SK-N-MC (cell line): Measurements from ENCODE around the gene HDAC4.

ENCODE experiments used
- EZH2 ChIP-seq: fragments of 200-600 bp; sonication (generic); IDR thresholded peaks from one replicate; pipeline ENCODE4 v1.6.1; 2017; ENCODE audit warnings: antibody characterized with exemption
- FOXP2 ChIP-seq: optimal IDR thresholded peaks from 2 replicates; pipeline ENCODE3; 2011; ENCODE audit warnings: mild to moderate bottlenecking, moderate library complexity; ENCODE audit not compliant: insufficient read depth; ENCODE audit errors: extremely low read length, control extremely low read depth
- POLR2AphosphoS5 ChIP-seq: IDR thresholded peaks from 2 replicates; pipeline ENCODE4 v1.6.1; 2012; ENCODE audit warnings: mild to moderate bottlenecking, low read depth, low read length, borderline replicate concordance

DNA sequence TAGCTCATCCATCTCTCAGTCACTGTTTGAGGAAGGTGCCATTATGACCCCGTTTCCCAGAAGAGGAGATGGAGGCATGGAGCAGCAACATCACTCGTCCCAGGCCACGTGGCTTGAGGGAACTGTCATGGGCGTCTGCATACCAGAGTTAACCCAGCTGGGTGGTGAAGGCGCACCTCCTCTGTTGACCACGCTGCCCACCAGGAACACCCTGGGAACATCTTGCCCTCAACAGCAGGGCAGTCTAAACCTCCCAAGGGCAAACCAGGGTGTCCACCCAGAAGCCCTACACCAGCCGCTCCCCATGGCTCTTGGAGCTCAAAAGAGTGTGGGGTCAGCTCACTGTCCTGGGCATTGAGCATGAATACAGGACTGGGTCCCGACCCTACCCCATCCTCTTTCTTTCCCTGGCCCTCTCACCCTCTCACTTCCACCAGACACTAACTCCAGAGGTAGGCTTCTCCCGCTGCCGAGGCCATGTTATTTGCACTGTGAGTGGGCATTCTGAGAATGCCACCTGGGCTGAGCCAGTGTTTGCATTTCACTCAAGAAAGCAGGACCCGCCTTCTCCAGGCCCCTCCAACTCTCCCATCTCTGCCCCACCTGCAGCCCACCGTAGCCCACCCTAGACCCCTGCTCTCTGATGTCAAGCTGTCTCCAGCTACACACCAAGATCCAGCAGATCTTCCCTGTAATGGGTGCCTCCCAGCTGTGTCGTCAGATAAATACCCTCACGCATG lies 259.6 kb downstream of the HDAC4 start:
- no peak for TF ChIP-seq POLR2AphosphoS5
- no peak for TF ChIP-seq EZH2
- TF ChIP-seq FOXP2 = no peak
